HCT116 (cell line): ENCODE measurements around the gene CDCA7. TPM values are rescaled to one million over a fixed set of nuclear protein-coding genes. Genes with fewer than 3 reads are reported as not detected.

ENCODE experiments used
- ATAC-seq: fragments of 200-7000 bp; cut with Tn5 transposase; 2 replicates; pipeline ENCODE4 v1.9.1; 2020; ENCODE audit warnings: mild to moderate bottlenecking, moderate library complexity
- BruUV-seq: library from RNA; stranded (reverse); fragments of 400-500 nt; replicated peaks from 2 replicates; lab custom pipeline; 2021; lab: Mats Ljungman, UMichigan
- CTCF ChIA-PET: fragments of 300-600 bp; sonication (Branson Sonifier 250); formaldehyde crosslinking; loops from one replicate; lab custom pipeline; 2021; ENCODE audit warnings: antibody characterized with exemption; lab: Charles Lee
- POLR2A ChIA-PET: fragments of 300-600, 350-600 bp; sonication (Branson Sonifier 250); formaldehyde crosslinking; loops from one replicate; lab custom pipeline; 2021; ENCODE audit warnings: antibody characterized with exemption; lab: Charles Lee
- RAD21 ChIA-PET, 2 experiments: fragments of 300-600 bp; sonication (Branson Sonifier 250); formaldehyde crosslinking; loops; one replicate each; lab custom pipeline; 2023; ENCODE audit warnings: low total read pairs in 2 of 2; ENCODE audit not compliant: uncharacterized antibody in 2 of 2, unreplicated experiment in 2 of 2, low non-redundant PET in 1 of 2; lab: Charles Lee
- DNase-seq: peaks from one replicate; pipeline ENCODE4 v3.0.0-alpha.2; 2010; ENCODE audit warnings: low read depth, low spot score
- H2AFZ ChIP-seq: fragments of 200-600 bp; shearing (Covaris generic), sonication (generic); 2 replicates; pipeline ENCODE4 v1.6.1; 2017; ENCODE audit warnings: low read depth, mixed run types, mixed read lengths, antibody characterized with exemption, low read length; ENCODE audit not compliant: poor library complexity, severe bottlenecking
- H3K27ac ChIP-seq: 2 replicates; pipeline ENCODE4 v1.5.1; 2012; ENCODE audit warnings: low read depth, low read length
- H3K27me3 ChIP-seq: fragments of 200-600 bp; sonication (generic); 2 replicates; pipeline ENCODE4 v1.6.1; 2016; ENCODE audit warnings: mixed run types, low read length, mixed read lengths; ENCODE audit not compliant: insufficient read depth
- H3K36me3 ChIP-seq, 2 experiments: fragments of 200-500 bp in 1 of 2; fragments of 200-600 bp in 1 of 2; sonication (Bioruptor generic) in 1 of 2; sonication (generic) in 1 of 2; 2 replicates each; pipeline versions ENCODE4 v1.5.1 to v1.6.1; 2014 to 2016; ENCODE audit warnings: low read length in 2 of 2, inconsistent platforms in 1 of 2, mixed read lengths in 1 of 2, mixed run types in 1 of 2; ENCODE audit not compliant: insufficient read depth in 2 of 2, control insufficient read depth in 1 of 2
- H3K4me1 ChIP-seq, 2 experiments: fragments of 200-600 bp in 1 of 2; sonication (generic) in 1 of 2; 2 replicates each; pipeline versions ENCODE4 v1.5.1 to v1.6.1; 2012 to 2017; ENCODE audit warnings: low read length in 2 of 2, inconsistent platforms in 1 of 2, mild to moderate bottlenecking in 1 of 2, mixed read lengths in 1 of 2, mixed run types in 1 of 2, moderate library complexity in 1 of 2; ENCODE audit not compliant: insufficient read depth in 2 of 2, control insufficient read depth in 1 of 2
- H3K4me2 ChIP-seq: fragments of 200-600 bp; sonication (generic); 2 replicates; pipeline ENCODE4 v1.6.1; 2017; ENCODE audit warnings: mixed run types, low read length, mixed read lengths
- H3K4me3 ChIP-seq, 2 experiments: fragments of 200-600 bp in 1 of 2; sonication (generic) in 1 of 2; replicated peaks in 1 of 2; 2 replicates each; pipeline ENCODE4 v1.5.1; 2011 to 2016; ENCODE audit warnings: low read length in 2 of 2, control low read depth in 1 of 2, low read depth in 1 of 2, mild to moderate bottlenecking in 1 of 2, mixed read lengths in 1 of 2, mixed run types in 1 of 2
- H3K79me2 ChIP-seq: fragments of 200-600 bp; sonication (generic); 2 replicates; pipeline ENCODE4 v1.6.1; 2017; ENCODE audit warnings: mild to moderate bottlenecking, mixed run types, low read length, moderate library complexity, mixed read lengths; ENCODE audit not compliant: insufficient read depth
- H3K9ac ChIP-seq: fragments of 200-600 bp; sonication (generic); 2 replicates; pipeline ENCODE4 v1.6.1; 2016; ENCODE audit warnings: low read length, mixed read lengths
- H3K9me2 ChIP-seq: fragments of 200-600 bp; sonication (generic), shearing (Covaris generic); 2 replicates; pipeline ENCODE4 v1.6.1; 2017; ENCODE audit warnings: mixed run types, mild to moderate bottlenecking, moderate library complexity; ENCODE audit not compliant: insufficient read depth
- H3K9me3 ChIP-seq, 2 experiments: fragments of 200-500 bp in 1 of 2; fragments of 200-600 bp in 1 of 2; sonication (Bioruptor generic) in 1 of 2; sonication (generic) in 1 of 2; 2 replicates each; pipeline ENCODE4 v1.6.1; 2014 to 2017; ENCODE audit warnings: low read length in 2 of 2, mixed read lengths in 2 of 2, inconsistent platforms in 1 of 2, low read depth in 1 of 2, mild to moderate bottlenecking in 1 of 2, mixed run types in 1 of 2, moderate library complexity in 1 of 2; ENCODE audit not compliant: control insufficient read depth in 1 of 2, insufficient read depth in 1 of 2
- H4K20me1 ChIP-seq: fragments of 200-600 bp; sonication (generic), shearing (Covaris generic); 2 replicates; pipeline ENCODE4 v1.6.1; 2017; ENCODE audit warnings: mixed run types, mild to moderate bottlenecking, moderate library complexity; ENCODE audit not compliant: insufficient read depth
- CBX3 ChIP-seq: IDR thresholded peaks from 2 replicates; pipeline ENCODE4 v1.6.1; 2012; ENCODE audit warnings: low read depth
- ELF1 ChIP-seq: IDR thresholded peaks from 2 replicates; pipeline ENCODE4 v1.6.1; 2012; ENCODE audit warnings: low read depth, borderline replicate concordance
- FOSL1 ChIP-seq: IDR thresholded peaks from 2 replicates; pipeline ENCODE4 v1.6.1; 2012; ENCODE audit warnings: low read depth
- JUND ChIP-seq: IDR thresholded peaks from 2 replicates; pipeline ENCODE4 v1.6.1; 2012
- POLR2A ChIP-seq: IDR thresholded peaks from 2 replicates; pipeline ENCODE4 v1.7.0; 2011; ENCODE audit warnings: borderline replicate concordance; ENCODE audit not compliant: insufficient read depth, insufficient read length; ENCODE audit errors: extremely low read depth
- POLR2AphosphoS5 ChIP-seq: IDR thresholded peaks from 2 replicates; pipeline ENCODE4 v1.6.1; 2011; ENCODE audit warnings: mild to moderate bottlenecking, low read depth, low read length, moderate library complexity
- SIN3A ChIP-seq: IDR thresholded peaks from 2 replicates; pipeline ENCODE4 v1.6.1; 2012; ENCODE audit warnings: low read depth
- SP1 ChIP-seq: IDR thresholded peaks from 2 replicates; pipeline ENCODE4 v1.6.1; 2012; ENCODE audit warnings: low read depth
- SRF ChIP-seq: IDR thresholded peaks from 2 replicates; pipeline ENCODE4 v1.6.1; 2012; ENCODE audit warnings: low read depth
- intact Hi-C: fragments of 100-400 bp; cut with micrococcal nuclease; formaldehyde crosslinking; loops from 2 replicates; pipeline ENCODE4 v1.10.0; 2022
- total RNA-seq: library from RNA; stranded (reverse); gene quantifications from one replicate; pipeline ENCODE4 v1.2.1, GENCODE V29; 2021; ENCODE audit not compliant: unreplicated experiment
- TF ChIP-seq, protein P1 (sequence below): IDR thresholded peaks from 2 replicates; pipeline ENCODE4 v1.6.1; 2012
- TF ChIP-seq, protein P2 (sequence below), 3 experiments: fragments of 200-600 bp in 1 of 3; sonication (generic) in 1 of 3; IDR thresholded peaks in 2 of 3; conservative IDR thresholded peaks in 1 of 3; 2 replicates each; pipeline ENCODE4 v1.5.1; 2012 to 2017; ENCODE audit warnings: low read depth in 2 of 3, low read length in 2 of 3, antibody characterized with exemption in 1 of 3, borderline replicate concordance in 1 of 3, control low read depth in 1 of 3, mild to moderate bottlenecking in 1 of 3, mixed read lengths in 1 of 3, mixed run types in 1 of 3, moderate library complexity in 1 of 3; ENCODE audit not compliant: insufficient read depth in 1 of 3
- TF ChIP-seq, protein P3 (sequence below): IDR thresholded peaks from 2 replicates; pipeline ENCODE4 v1.6.1; 2012; ENCODE audit warnings: low read depth

CDCA7 gene
- total RNA-seq, 1 experiment from 2014 or later, result 57.9 TPM

DNA sequence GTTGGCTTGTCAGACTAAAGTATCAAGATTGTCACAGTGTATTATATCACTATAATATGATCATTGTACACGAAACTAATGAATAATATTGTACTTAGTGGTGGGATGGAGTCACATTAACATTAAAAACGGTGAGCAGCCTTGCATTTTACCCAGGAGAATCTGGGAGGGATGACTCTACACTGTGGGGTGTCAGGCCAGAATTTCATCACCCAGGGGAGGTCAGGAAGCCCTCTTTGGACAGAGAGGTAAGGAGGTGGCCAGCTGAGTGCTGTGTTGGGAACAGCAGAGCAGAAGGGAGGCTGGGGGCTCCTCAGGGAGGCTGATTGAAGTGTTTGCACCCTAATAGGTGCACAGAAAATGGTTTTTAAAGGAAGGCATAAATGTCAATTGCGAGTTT lies 33.0 kb downstream of the CDCA7 start (continued):
- TF ChIP-seq SRF (no peak), ELF1 (no peak)
- TF ChIP-seq, protein P1, sequence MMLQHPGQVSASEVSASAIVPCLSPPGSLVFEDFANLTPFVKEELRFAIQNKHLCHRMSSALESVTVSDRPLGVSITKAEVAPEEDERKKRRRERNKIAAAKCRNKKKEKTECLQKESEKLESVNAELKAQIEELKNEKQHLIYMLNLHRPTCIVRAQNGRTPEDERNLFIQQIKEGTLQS, result no peak

DNA sequence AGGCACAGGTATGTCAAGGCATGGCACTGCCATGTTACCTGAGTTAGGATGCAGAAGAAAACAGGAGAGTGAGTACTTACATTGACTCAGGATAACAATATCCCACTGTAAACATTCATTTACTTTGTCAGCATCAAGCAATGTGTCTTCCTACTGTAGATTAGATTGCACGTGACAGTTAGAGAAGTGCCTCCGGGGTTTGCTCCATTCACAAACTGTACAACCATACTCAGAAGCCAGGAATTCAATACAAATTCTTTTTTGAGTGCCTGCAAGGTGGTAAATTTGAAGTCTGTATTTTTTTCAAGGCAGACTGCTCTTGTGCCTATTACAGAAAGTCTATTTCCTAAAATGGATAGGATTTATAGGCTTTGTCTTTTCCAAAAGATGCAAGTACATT lies 34.1 kb downstream of the CDCA7 start:
- H3K4me3 ChIP-seq, result no peak overlapping the region
- H3K9me3 ChIP-seq, result no peaks in the 10 kb centered on the region
- H3K79me2 ChIP-seq, result no peaks in the 10 kb centered on the region
- H3K9ac ChIP-seq, result no peak overlapping the region
- no peaks in the 10 kb centered on the region for H3K27me3 ChIP-seq
- no peak overlapping the region for H3K27ac ChIP-seq
- H3K9me2 ChIP-seq, result no peaks in the 10 kb centered on the region
- no peak for ATAC-seq
- intact Hi-C loops, result no loop called here
- TF ChIP-seq, protein P1, result no peak
- TF ChIP-seq JUND (no peak), POLR2A (no peak), FOSL1 (no peak), POLR2AphosphoS5 (no peak), SIN3A (no peak), CBX3 (no peak), SP1 (no peak)
- TF ChIP-seq, protein P2, sequence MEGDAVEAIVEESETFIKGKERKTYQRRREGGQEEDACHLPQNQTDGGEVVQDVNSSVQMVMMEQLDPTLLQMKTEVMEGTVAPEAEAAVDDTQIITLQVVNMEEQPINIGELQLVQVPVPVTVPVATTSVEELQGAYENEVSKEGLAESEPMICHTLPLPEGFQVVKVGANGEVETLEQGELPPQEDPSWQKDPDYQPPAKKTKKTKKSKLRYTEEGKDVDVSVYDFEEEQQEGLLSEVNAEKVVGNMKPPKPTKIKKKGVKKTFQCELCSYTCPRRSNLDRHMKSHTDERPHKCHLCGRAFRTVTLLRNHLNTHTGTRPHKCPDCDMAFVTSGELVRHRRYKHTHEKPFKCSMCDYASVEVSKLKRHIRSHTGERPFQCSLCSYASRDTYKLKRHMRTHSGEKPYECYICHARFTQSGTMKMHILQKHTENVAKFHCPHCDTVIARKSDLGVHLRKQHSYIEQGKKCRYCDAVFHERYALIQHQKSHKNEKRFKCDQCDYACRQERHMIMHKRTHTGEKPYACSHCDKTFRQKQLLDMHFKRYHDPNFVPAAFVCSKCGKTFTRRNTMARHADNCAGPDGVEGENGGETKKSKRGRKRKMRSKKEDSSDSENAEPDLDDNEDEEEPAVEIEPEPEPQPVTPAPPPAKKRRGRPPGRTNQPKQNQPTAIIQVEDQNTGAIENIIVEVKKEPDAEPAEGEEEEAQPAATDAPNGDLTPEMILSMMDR (IDR thresholded peaks at IDR 0.05 in 2 of 3, conservative IDR thresholded peaks at IDR 0.05 in 1 of 3; ENCODE audit: borderline replicate concordance in 1 of 3, insufficient read depth in 1 of 3, low read depth in 2 of 3, low read length in 2 of 3), result no peak
- TF ChIP-seq, protein P3, sequence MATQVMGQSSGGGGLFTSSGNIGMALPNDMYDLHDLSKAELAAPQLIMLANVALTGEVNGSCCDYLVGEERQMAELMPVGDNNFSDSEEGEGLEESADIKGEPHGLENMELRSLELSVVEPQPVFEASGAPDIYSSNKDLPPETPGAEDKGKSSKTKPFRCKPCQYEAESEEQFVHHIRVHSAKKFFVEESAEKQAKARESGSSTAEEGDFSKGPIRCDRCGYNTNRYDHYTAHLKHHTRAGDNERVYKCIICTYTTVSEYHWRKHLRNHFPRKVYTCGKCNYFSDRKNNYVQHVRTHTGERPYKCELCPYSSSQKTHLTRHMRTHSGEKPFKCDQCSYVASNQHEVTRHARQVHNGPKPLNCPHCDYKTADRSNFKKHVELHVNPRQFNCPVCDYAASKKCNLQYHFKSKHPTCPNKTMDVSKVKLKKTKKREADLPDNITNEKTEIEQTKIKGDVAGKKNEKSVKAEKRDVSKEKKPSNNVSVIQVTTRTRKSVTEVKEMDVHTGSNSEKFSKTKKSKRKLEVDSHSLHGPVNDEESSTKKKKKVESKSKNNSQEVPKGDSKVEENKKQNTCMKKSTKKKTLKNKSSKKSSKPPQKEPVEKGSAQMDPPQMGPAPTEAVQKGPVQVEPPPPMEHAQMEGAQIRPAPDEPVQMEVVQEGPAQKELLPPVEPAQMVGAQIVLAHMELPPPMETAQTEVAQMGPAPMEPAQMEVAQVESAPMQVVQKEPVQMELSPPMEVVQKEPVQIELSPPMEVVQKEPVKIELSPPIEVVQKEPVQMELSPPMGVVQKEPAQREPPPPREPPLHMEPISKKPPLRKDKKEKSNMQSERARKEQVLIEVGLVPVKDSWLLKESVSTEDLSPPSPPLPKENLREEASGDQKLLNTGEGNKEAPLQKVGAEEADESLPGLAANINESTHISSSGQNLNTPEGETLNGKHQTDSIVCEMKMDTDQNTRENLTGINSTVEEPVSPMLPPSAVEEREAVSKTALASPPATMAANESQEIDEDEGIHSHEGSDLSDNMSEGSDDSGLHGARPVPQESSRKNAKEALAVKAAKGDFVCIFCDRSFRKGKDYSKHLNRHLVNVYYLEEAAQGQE, result no peak
- ChIA-PET POLR2A (no interaction called here), CTCF (interaction anchor here (1.2 kb wide), 1 partner anchor 14 kb away, joined by 3 read pairs; no protein-coding TSS in a partner anchor), RAD21 (no interaction called here)
- BruUV-seq, result no TSS peak
- no peak for DNase-seq
- no peaks in the 10 kb centered on the region for H3K36me3 ChIP-seq
- no peak overlapping the region for H2AFZ ChIP-seq
- H3K4me2 ChIP-seq, result no peak overlapping the region
- H3K4me1 ChIP-seq, result no peaks in the 10 kb centered on the region
- no peaks in the 10 kb centered on the region for H4K20me1 ChIP-seq
